ENCODE results near the gene DRAXIN. TPM values are rescaled to one million over a fixed set of nuclear protein-coding genes. Genes with fewer than 3 reads are reported as not detected.

DRAXIN gene
- polyA plus RNA-seq, 1 of the 3 experiments (the other 2 are of a cell fraction): 0.97 TPM

- peaks cover 8% of the 10 kb centered on the region for H3F3A ChIP-seq (replicated peaks; ENCODE audit: insufficient read depth)
- H3K4me3 ChIP-seq (ENCODE audit: low read depth in 2 of 2, low read length in 1 of 2): no peak overlapping the region
- DNase-seq: no peak
- ChIA-PET POLR2A (no interaction called here), CTCF (interaction anchor here (1.2 to 4.7 kb wide), 3 partner anchors 17 to 700 kb away, joined by 4 to 48 read pairs (median 6); no protein-coding TSS in a partner anchor)
- no peaks in the 10 kb centered on the region for H3K27me3 ChIP-seq (ENCODE audit: insufficient read depth)
- H3K27ac ChIP-seq (ENCODE audit: low read depth in 2 of 2, low read length in 1 of 2): no peak overlapping the region
- no peak overlapping the region for H2AFZ ChIP-seq (ENCODE audit: low read depth)
- H3K9me3 ChIP-seq: no peaks in the 10 kb centered on the region
- H3K9ac ChIP-seq: no peak overlapping the region
- TF ChIP-seq FOXM1 (IDR thresholded peaks at IDR 0.05; ENCODE audit: low read depth) (no peak), EP300 (IDR thresholded peaks at IDR 0.05; ENCODE audit: borderline replicate concordance in 1 of 2, low read depth in 1 of 2, low read length in 1 of 2) (no peak), USF1 (IDR thresholded peaks at IDR 0.05; ENCODE audit: borderline replicate concordance, low read depth) (no peak), GATA2 (CRISPR knock-in tag; IDR thresholded peaks at IDR 0.05) (no peak), USF2 (IDR thresholded peaks at IDR 0.05; ENCODE audit: borderline replicate concordance, low read depth, low read length) (no peak), FOXJ3 (CRISPR knock-in tag; IDR thresholded peaks at IDR 0.05) (no peak), CHD2 (IDR thresholded peaks at IDR 0.05; ENCODE audit: low read length, partially characterized antibody) (no peak), YY1 (IDR thresholded peaks at IDR 0.05; ENCODE audit: low read depth) (no peak), SIN3A (IDR thresholded peaks at IDR 0.05; ENCODE audit: borderline replicate concordance, low read depth, low read length) (no peak), TCF12 (IDR thresholded peaks at IDR 0.05) (no peak), CTCF (IDR thresholded peaks at IDR 0.05) (no peak), TAF1 (IDR thresholded peaks at IDR 0.05; ENCODE audit: borderline replicate concordance, low read depth, low read length) (no peak)
- H3K4me2 ChIP-seq: no peak overlapping the region
- H4K20me1 ChIP-seq (ENCODE audit: insufficient read depth): no peaks in the 10 kb centered on the region
- WGBS (ENCODE audit: low lambda C conversion rate): 77% methylated on average over 2 of the region's 2 CpGs
- H3K4me1 ChIP-seq (ENCODE audit: control insufficient read depth in 1 of 2, insufficient read depth in 2 of 2, low read depth in 1 of 2, low read length in 1 of 2): peaks cover 0 to 18% of the 10 kb centered on the region in 2 experiments; a peak in 2 of 4 replicates
- H3K9me2 ChIP-seq: no peaks in the 10 kb centered on the region
- peaks cover 10% of the 10 kb centered on the region; the same call in 1 of the 2 replicates for H3K79me2 ChIP-seq (ENCODE audit: insufficient read depth)
- H3K36me3 ChIP-seq (replicated peaks in 1 of 2; ENCODE audit: control insufficient read depth in 1 of 2, insufficient read depth in 2 of 2, low read length in 1 of 2): no peaks in the 10 kb centered on the region
Observed at GRCh38 chr1:11738096-11738495, 46.6 kb downstream of the DRAXIN start.

- Histone ChIP-seq H3K27me3 (ENCODE audit: insufficient read depth) (no peaks in the 10 kb centered on the region), H3K36me3 (replicated peaks in 1 of 2; ENCODE audit: control insufficient read depth in 1 of 2, insufficient read depth in 2 of 2, low read length in 1 of 2) (no peaks in the 10 kb centered on the region), H3K9me3 (no peaks in the 10 kb centered on the region), H2AFZ (ENCODE audit: low read depth) (no peak overlapping the region), H3K79me2 (ENCODE audit: insufficient read depth) (peaks cover 10% of the 10 kb centered on the region; the same call in 1 of the 2 replicates), H3F3A (replicated peaks; ENCODE audit: insufficient read depth) (peaks cover 8% of the 10 kb centered on the region), H4K20me1 (ENCODE audit: insufficient read depth) (no peaks in the 10 kb centered on the region), H3K27ac (ENCODE audit: low read depth in 2 of 2, low read length in 1 of 2) (no peak overlapping the region), H3K4me2 (no peak overlapping the region), H3K9ac (no peak overlapping the region), H3K9me2 (no peaks in the 10 kb centered on the region), H3K4me3 (ENCODE audit: low read depth in 2 of 2, low read length in 1 of 2) (no peak overlapping the region), H3K4me1 (ENCODE audit: control insufficient read depth in 1 of 2, insufficient read depth in 2 of 2, low read depth in 1 of 2, low read length in 1 of 2) (peaks cover 0 to 18% of the 10 kb centered on the region in 2 experiments; a peak in 2 of 4 replicates)
- ChIA-PET POLR2A (no interaction called here), CTCF (interaction anchor here (1.2 to 4.7 kb wide), 2 partner anchors 18 to 88 kb away, joined by 4 to 48 read pairs; no protein-coding TSS in a partner anchor)
- no peak for TF ChIP-seq GATA2 (CRISPR knock-in tag; IDR thresholded peaks at IDR 0.05)
- no peak for TF ChIP-seq FOXM1 (IDR thresholded peaks at IDR 0.05; ENCODE audit: low read depth)
- TF ChIP-seq NFIC (IDR thresholded peaks at IDR 0.05; ENCODE audit: borderline replicate concordance): no peak
- no peak for TF ChIP-seq YY1 (IDR thresholded peaks at IDR 0.05; ENCODE audit: low read depth)
- TF ChIP-seq GABPA (IDR thresholded peaks at IDR 0.05; ENCODE audit: low read depth): no peak
- no peak for TF ChIP-seq EZH2phosphoT487 (IDR thresholded peaks at IDR 0.05; ENCODE audit: borderline replicate concordance, low read depth)
- no peak for TF ChIP-seq USF2 (IDR thresholded peaks at IDR 0.05; ENCODE audit: borderline replicate concordance, low read depth, low read length)
- no peak for TF ChIP-seq NRF1 (IDR thresholded peaks at IDR 0.05; ENCODE audit: low read depth, low read length)
- TF ChIP-seq SIN3A (IDR thresholded peaks at IDR 0.05; ENCODE audit: borderline replicate concordance, low read depth, low read length): no peak
- no peak for TF ChIP-seq IRF3 (IDR thresholded peaks at IDR 0.05; ENCODE audit: low read depth, low read length)
- no peak for TF ChIP-seq EP300 (IDR thresholded peaks at IDR 0.05; ENCODE audit: borderline replicate concordance in 1 of 2, low read depth in 1 of 2, low read length in 1 of 2)
- TF ChIP-seq TEAD4 (IDR thresholded peaks at IDR 0.05; ENCODE audit: borderline replicate concordance, insufficient read depth): no peak
- no peak for TF ChIP-seq MAX (IDR thresholded peaks at IDR 0.05; ENCODE audit: low read depth)
- 97% methylated on average over 6 of the region's 6 CpGs for WGBS (ENCODE audit: low lambda C conversion rate)
- no peak for DNase-seq
Observed at GRCh38 chr1:11738783-11739182, 47.3 kb downstream of the DRAXIN start.

All from SK-N-SH (cell line).